ENCODE data around the gene ATG9B. TPM values are rescaled to one million over a fixed set of nuclear protein-coding genes. Genes with fewer than 3 reads are reported as not detected.

ATG9B gene
- total and polyA plus RNA-seq, 9 of the 15 experiments (the other 6 are each of a cell fraction or from before 2014, with no cell fraction given) = 0.29 to 8.0 (median 2.1) TPM

GRCh38 chr7:151071032-151071866 lies 47.0 kb upstream of the ATG9B start:
- H3K9ac ChIP-seq (ENCODE audit: insufficient read depth in 1 of 2, low read depth in 2 of 2, low read length in 2 of 2) = peak overlapping the region in 1 of 2 experiments; percentile 37; a peak in 2 of 4 replicates
- no peak overlapping the region for H2AFZ ChIP-seq (ENCODE audit: low read depth, low read length)
- no peaks in the 10 kb centered on the region; the same call in 1 of the 2 replicates for H4K20me1 ChIP-seq (replicated peaks; ENCODE audit: control insufficient read depth, insufficient read depth, low read length)
- ChIA-PET POLR2A (interaction anchor here (0.6 to 3.2 kb wide), 7 partner anchors 8 to 61 kb away, joined by 3 to 17 read pairs (median 4); partner anchors contain the start of genes ABCB8 and FASTK), CTCF (ENCODE audit: low intra/inter-chr PET ratio) (no interaction called here)
- in situ Hi-C loops (cut with MboI) = no loop called here
- peaks cover 0 to 51% of the 10 kb centered on the region in 2 experiments; a peak in 2 of 5 replicates for H3K4me1 ChIP-seq (replicated peaks in 1 of 2; ENCODE audit: control insufficient read depth in 2 of 2, insufficient read depth in 2 of 2, low read length in 2 of 2)
- 93% methylated on average over 35 of the region's 39 CpGs for WGBS (ENCODE audit: insufficient coverage, low coverage, missing lambda C conversion rate)
- ATAC-seq (no peak), DNase-seq (ENCODE audit: extremely low read depth in 1 of 4, low spot score in 3 of 4) (no peak), FAIRE-seq (no peak)
- H3K4me2 ChIP-seq (ENCODE audit: insufficient read depth, low read length) = no peak overlapping the region
- H3K9me3 ChIP-seq (replicated peaks; ENCODE audit: control insufficient read depth, insufficient read depth, low read depth, low read length) = no peaks in the 10 kb centered on the region
- no peaks in the 10 kb centered on the region for H3K79me2 ChIP-seq (ENCODE audit: control insufficient read depth, insufficient read depth, low read length)
- no peak for TF ChIP-seq HMG20B (CRISPR knock-in tag; IDR thresholded peaks at IDR 0.05)
- TF ChIP-seq, protein P1, sequence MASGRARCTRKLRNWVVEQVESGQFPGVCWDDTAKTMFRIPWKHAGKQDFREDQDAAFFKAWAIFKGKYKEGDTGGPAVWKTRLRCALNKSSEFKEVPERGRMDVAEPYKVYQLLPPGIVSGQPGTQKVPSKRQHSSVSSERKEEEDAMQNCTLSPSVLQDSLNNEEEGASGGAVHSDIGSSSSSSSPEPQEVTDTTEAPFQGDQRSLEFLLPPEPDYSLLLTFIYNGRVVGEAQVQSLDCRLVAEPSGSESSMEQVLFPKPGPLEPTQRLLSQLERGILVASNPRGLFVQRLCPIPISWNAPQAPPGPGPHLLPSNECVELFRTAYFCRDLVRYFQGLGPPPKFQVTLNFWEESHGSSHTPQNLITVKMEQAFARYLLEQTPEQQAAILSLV (tag; IDR thresholded peaks at IDR 0.05) = no peak
- peak; percentile 35 for TF ChIP-seq RBM22 (IDR thresholded peaks at IDR 0.05; ENCODE audit: low read depth, low read length, poor library complexity, severe bottlenecking)
- no peak for TF ChIP-seq ERF (CRISPR knock-in tag; IDR thresholded peaks at IDR 0.05)
- no peak for TF ChIP-seq EWSR1 (IDR thresholded peaks at IDR 0.05; ENCODE audit: borderline replicate concordance, low read depth, partially characterized antibody)
- no peak for TF ChIP-seq ZBTB2 (IDR thresholded peaks at IDR 0.05)
- TF ChIP-seq ZNF24 (IDR thresholded peaks at IDR 0.05) = no peak
- peak; percentile 64 for TF ChIP-seq POLR2G (IDR thresholded peaks at IDR 0.05; ENCODE audit: low read depth, low read length)
- peak; percentile 60 for TF ChIP-seq RBFOX2 (IDR thresholded peaks at IDR 0.05; ENCODE audit: low read depth, low read length)
- TF ChIP-seq, protein P2, sequence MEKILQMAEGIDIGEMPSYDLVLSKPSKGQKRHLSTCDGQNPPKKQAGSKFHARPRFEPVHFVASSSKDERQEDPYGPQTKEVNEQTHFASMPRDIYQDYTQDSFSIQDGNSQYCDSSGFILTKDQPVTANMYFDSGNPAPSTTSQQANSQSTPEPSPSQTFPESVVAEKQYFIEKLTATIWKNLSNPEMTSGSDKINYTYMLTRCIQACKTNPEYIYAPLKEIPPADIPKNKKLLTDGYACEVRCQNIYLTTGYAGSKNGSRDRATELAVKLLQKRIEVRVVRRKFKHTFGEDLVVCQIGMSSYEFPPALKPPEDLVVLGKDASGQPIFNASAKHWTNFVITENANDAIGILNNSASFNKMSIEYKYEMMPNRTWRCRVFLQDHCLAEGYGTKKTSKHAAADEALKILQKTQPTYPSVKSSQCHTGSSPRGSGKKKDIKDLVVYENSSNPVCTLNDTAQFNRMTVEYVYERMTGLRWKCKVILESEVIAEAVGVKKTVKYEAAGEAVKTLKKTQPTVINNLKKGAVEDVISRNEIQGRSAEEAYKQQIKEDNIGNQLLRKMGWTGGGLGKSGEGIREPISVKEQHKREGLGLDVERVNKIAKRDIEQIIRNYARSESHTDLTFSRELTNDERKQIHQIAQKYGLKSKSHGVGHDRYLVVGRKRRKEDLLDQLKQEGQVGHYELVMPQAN (IDR thresholded peaks at IDR 0.05; ENCODE audit: borderline replicate concordance) = no peak
- TF ChIP-seq NUFIP1 (IDR thresholded peaks at IDR 0.05; ENCODE audit: partially characterized antibody) = no peak
- TF ChIP-seq THRA (IDR thresholded peaks at IDR 0.05) = no peak
- H3K4me3 ChIP-seq = no peak overlapping the region
- intact Hi-C loops (cut with micrococcal nuclease) = no loop called here
- no peaks in the 10 kb centered on the region for H3K27me3 ChIP-seq (ENCODE audit: control insufficient read depth in 2 of 2, insufficient read depth in 2 of 2, low read length in 2 of 2)
- H3K27ac ChIP-seq (ENCODE audit: extremely low read depth, low read depth, low read length) = no peak overlapping the region
- H3K9me1 ChIP-seq (ENCODE audit: control insufficient read depth, insufficient read depth, low read length) = no peaks in the 10 kb centered on the region
- BruUV-seq (replicated peaks) = no TSS peak
- H3K36me3 ChIP-seq (ENCODE audit: control insufficient read depth, insufficient read depth, low read length) = peaks cover 96% of the 10 kb centered on the region
